ENCODE results near the gene BCL7B.

The BCL7B gene

GRCh38 chr7:73512018-73512780 lies 45.3 kb downstream of the BCL7B start:
- Histone ChIP-seq H3K9me3 (ENCODE audit: control insufficient read depth, insufficient read depth, low read depth, low read length) (no peaks in the 10 kb centered on the region), H3K4me1 (ENCODE audit: control insufficient read depth, insufficient read depth, low read length) (no peaks in the 10 kb centered on the region), H3K27ac (ENCODE audit: extremely low read depth, low read depth, low read length) (0 out of 2 replicates have a peak overlapping the region, but pooled peaks have one; percentile 17), H3K36me3 (ENCODE audit: control insufficient read depth in 2 of 2, insufficient read depth in 1 of 2, low read length in 2 of 2) (peaks cover 81 to 97% of the 10 kb centered on the region in 2 experiments), H3K4me3 (ENCODE audit: low read depth, low read length) (no peak overlapping the region)
- TF ChIP-seq ZNF843 (tag by site-specific recombination; IDR thresholded peaks at IDR 0.05) (no peak), GLIS1 (tag by site-specific recombination; IDR thresholded peaks at IDR 0.05) (peak; percentile 33)
- ChIA-PET POLR2A (interaction anchor here (0.6 kb wide), 2 partner anchors 95 to 159 kb away, joined by 3 to 6 read pairs; no protein-coding TSS in a partner anchor), CTCF (interaction anchor here (0.9 kb wide), 1 partner anchor 60 kb away, joined by 3 read pairs; no protein-coding TSS in a partner anchor)

- Histone ChIP-seq H3K4me3 (ENCODE audit: low read depth, low read length) (no peak overlapping the region), H3K36me3 (ENCODE audit: control insufficient read depth in 2 of 2, insufficient read depth in 1 of 2, low read length in 2 of 2) (peaks cover 80 to 95% of the 10 kb centered on the region in 2 experiments), H3K9me3 (ENCODE audit: control insufficient read depth, insufficient read depth, low read depth, low read length) (no peaks in the 10 kb centered on the region), H3K27ac (ENCODE audit: extremely low read depth, low read depth, low read length) (no peak overlapping the region), H3K4me1 (ENCODE audit: control insufficient read depth, insufficient read depth, low read length) (no peaks in the 10 kb centered on the region)
- ChIA-PET CTCF (no interaction called here), POLR2A (interaction anchor here (0.6 to 1.3 kb wide), 2 partner anchors 13 to 155 kb away, joined by 4 to 6 read pairs; partner anchors contain the start of gene BAZ1B)
- TF ChIP-seq ZSCAN5A (tag by site-specific recombination; IDR thresholded peaks at IDR 0.05), result no peak
- no peak for TF ChIP-seq ZNF473 (tag by site-specific recombination; IDR thresholded peaks at IDR 0.05)
- TF ChIP-seq ZNF266 (tag by site-specific recombination; IDR thresholded peaks at IDR 0.05; ENCODE audit: low read depth), result no peak
- TF ChIP-seq HOXD13 (CRISPR knock-in tag; IDR thresholded peaks at IDR 0.05; ENCODE audit: borderline replicate concordance), result no peak
- TF ChIP-seq ZNF747 (tag by site-specific recombination; IDR thresholded peaks at IDR 0.05), result no peak
- no peak for TF ChIP-seq ZNF707 (tag by site-specific recombination; IDR thresholded peaks at IDR 0.05)
- TF ChIP-seq ELK4 (IDR thresholded peaks at IDR 0.05; ENCODE audit: borderline replicate concordance, low read depth, low read length), result no peak
- TF ChIP-seq ZFP37 (tag by site-specific recombination; IDR thresholded peaks at IDR 0.05), result no peak
- TF ChIP-seq ZNF274 (IDR thresholded peaks at IDR 0.05; ENCODE audit: low read length), result no peak
- no peak for TF ChIP-seq ZNF274 (tag by site-specific recombination; IDR thresholded peaks at IDR 0.05; ENCODE audit: borderline replicate concordance)
- no peak for TF ChIP-seq PATZ1 (tag by site-specific recombination; IDR thresholded peaks at IDR 0.05)
These were observed 48.0 kb downstream of the BCL7B start for GRCh38 chr7:73509463-73509862.

GRCh38 chr7:73507556-73507955 lies 49.9 kb downstream of the BCL7B start:
- POLR2A ChIA-PET, result no interaction called here
- peaks cover 82 to 92% of the 10 kb centered on the region in 2 experiments for H3K36me3 ChIP-seq (ENCODE audit: control insufficient read depth in 2 of 2, insufficient read depth in 1 of 2, low read length in 2 of 2)
- TF ChIP-seq ZNF560 (tag by site-specific recombination; IDR thresholded peaks at IDR 0.05; ENCODE audit: borderline replicate concordance) (no peak), ZNF777 (tag by site-specific recombination; IDR thresholded peaks at IDR 0.05; ENCODE audit: borderline replicate concordance) (no peak), ZNF670 (tag by site-specific recombination; IDR thresholded peaks at IDR 0.05; ENCODE audit: low read depth) (no peak), ZFP37 (tag by site-specific recombination; IDR thresholded peaks at IDR 0.05) (no peak), ZBTB17 (tag by site-specific recombination; IDR thresholded peaks at IDR 0.05) (no peak), ZNF747 (tag by site-specific recombination; IDR thresholded peaks at IDR 0.05) (no peak), ZNF624 (tag by site-specific recombination; IDR thresholded peaks at IDR 0.05) (no peak), ZNF837 (tag by site-specific recombination; IDR thresholded peaks at IDR 0.05) (no peak), GLIS1 (tag by site-specific recombination; IDR thresholded peaks at IDR 0.05) (no peak), ZNF707 (tag by site-specific recombination; IDR thresholded peaks at IDR 0.05) (no peak), ZNF518A (tag by site-specific recombination; conservative IDR thresholded peaks at IDR 0.05; ENCODE audit: low read depth) (no peak), ZNF549 (tag by site-specific recombination; IDR thresholded peaks at IDR 0.05) (no peak)

More at GRCh38 chr7:73507556-73507955, 49.9 kb downstream of the BCL7B start:
- Histone ChIP-seq H3K4me3 (ENCODE audit: low read depth, low read length) (no peak overlapping the region), H3K4me1 (ENCODE audit: control insufficient read depth, insufficient read depth, low read length) (no peaks in the 10 kb centered on the region), H3K27ac (ENCODE audit: extremely low read depth, low read depth, low read length) (no peak overlapping the region), H3K9me3 (ENCODE audit: control insufficient read depth, insufficient read depth, low read depth, low read length) (no peaks in the 10 kb centered on the region)
- CTCF ChIA-PET, result no interaction called here
